ENCODE data around the gene OR2T1. TPM values are rescaled to one million over a fixed set of nuclear protein-coding genes. Genes with fewer than 3 reads are reported as not detected.
"Not testable (repeated sequence)": the region's sequence is repeated elsewhere in the genome, so short reads cannot be mapped to it uniquely, and the experiment has no call there.

Gene OR2T1
- total RNA-seq, 1 donor from 2014 or later, result not detected

GRCh38 chr1:248434913-248435312 is 32.1 kb downstream of the OR2T1 start:
- DNase-seq (ENCODE audit: low read depth, low spot score), result not testable (repeated sequence)

- DNase-seq (ENCODE audit: low read depth, low spot score), result not testable (repeated sequence)
Measured at GRCh38 chr1:248436303-248436702, 33.5 kb downstream of the OR2T1 start.

- DNase-seq (ENCODE audit: low read depth, low spot score), result not testable (repeated sequence)
Measured at GRCh38 chr1:248438668-248439067, 35.8 kb downstream of the OR2T1 start.

GRCh38 chr1:248439283-248439682 is 36.4 kb downstream of the OR2T1 start:
- not testable (repeated sequence) for DNase-seq (ENCODE audit: low read depth, low spot score)

- DNase-seq (ENCODE audit: low read depth, low spot score), result not testable (repeated sequence)
Measured at GRCh38 chr1:248442500-248443277, 39.8 kb downstream of the OR2T1 start.

- DNase-seq (ENCODE audit: low read depth, low spot score), result not testable (repeated sequence)
Measured at GRCh38 chr1:248444603-248445002, 41.8 kb downstream of the OR2T1 start.

GRCh38 chr1:248445399-248445798 is 42.6 kb downstream of the OR2T1 start, which contains the start of gene OR2T2:
OR2T2 (plus strand) TSS chr1:248445637; CDS start chr1:248452798, 7,161 bp downstream.
- not testable (repeated sequence) for DNase-seq (ENCODE audit: low read depth, low spot score)

- DNase-seq (ENCODE audit: low read depth, low spot score), result not testable (repeated sequence)
Measured at GRCh38 chr1:248448409-248449074, 45.7 kb downstream of the OR2T1 start.

GRCh38 chr1:248449821-248450465 is 47.1 kb downstream of the OR2T1 start:
- DNase-seq (ENCODE audit: low read depth, low spot score), result not testable (repeated sequence)

GRCh38 chr1:248450466-248451145 is 47.8 kb downstream of the OR2T1 start:
- DNase-seq (ENCODE audit: low read depth, low spot score), result not testable (repeated sequence)

- not testable (repeated sequence) for DNase-seq (ENCODE audit: low read depth, low spot score)
Measured at GRCh38 chr1:248453619-248454018, 50.8 kb downstream of the OR2T1 start.

- not testable (repeated sequence) for DNase-seq (ENCODE audit: low read depth, low spot score)
Measured at GRCh38 chr1:248455045-248455444, 52.2 kb downstream of the OR2T1 start.

GRCh38 chr1:248456635-248457034 is 53.8 kb downstream of the OR2T1 start:
- DNase-seq (ENCODE audit: low read depth, low spot score), result not testable (repeated sequence)

Other genes with a start within 250 kb of the OR2T1 start
- not detected in 2 replicates for gene OR2M2, start 228.2 kb upstream of the OR2T1 start, total RNA-seq
- not detected in 2 replicates for gene OR2M3, start 205.8 kb upstream of the OR2T1 start, total RNA-seq
- not detected in 2 replicates for gene OR2M4, start 171.6 kb upstream of the OR2T1 start, total RNA-seq
- gene OR2T33, start 125.1 kb upstream of the OR2T1 start, total RNA-seq, result not detected in 2 replicates
- not detected in 2 replicates for gene OR2T12, start 99.6 kb upstream of the OR2T1 start, total RNA-seq
- not detected in 2 replicates for gene OR2M7, start 78.5 kb upstream of the OR2T1 start, total RNA-seq
- gene OR14C36, start 54.3 kb upstream of the OR2T1 start, total RNA-seq, result not detected in 2 replicates
- not detected in 2 replicates for gene OR2T4, start 41.4 kb upstream of the OR2T1 start, total RNA-seq
- not detected in 2 replicates for gene OR2T6, start 27.3 kb upstream of the OR2T1 start, total RNA-seq
- not detected in 2 replicates for gene OR2T2, start 42.6 kb downstream of the OR2T1 start, total RNA-seq
- gene OR2T3, start 70.3 kb downstream of the OR2T1 start, total RNA-seq, result not detected in 2 replicates
- not detected in 2 replicates for gene OR2T5, start 85.5 kb downstream of the OR2T1 start, total RNA-seq
- gene OR2G6, start 105.0 kb downstream of the OR2T1 start, total RNA-seq, result not detected in 2 replicates
- not detected in 2 replicates for gene OR2T29, start 159.7 kb downstream of the OR2T1 start, total RNA-seq
- not detected in 2 replicates for gene OR2T34, start 171.7 kb downstream of the OR2T1 start, total RNA-seq
- gene OR2T10, start 194.7 kb downstream of the OR2T1 start, total RNA-seq, result not detected in 2 replicates
- gene OR2T11, start 232.0 kb downstream of the OR2T1 start, total RNA-seq, result not detected in 2 replicates
- gene OR2T35, start 242.2 kb downstream of the OR2T1 start, total RNA-seq, result not detected in 2 replicates